ENCODE data around the gene SPOP. TPM values are rescaled to one million over a fixed set of nuclear protein-coding genes. Genes with fewer than 3 reads are reported as not detected.

The SPOP gene
- total and polyA plus RNA-seq, 2 experiments from 2014 or later, result 13.9 to 18.6 TPM

GRCh38 chr17:49670641-49671040 is 7.3 kb downstream of the SPOP start:
- Mint-ChIP-seq H3K9me3 (no peaks in the 10 kb centered on the region), H3K27me3 (ENCODE audit: insufficient read depth, low read depth, poor library complexity) (peaks cover 2% of the 10 kb centered on the region), H3K4me3 (no peak overlapping the region), H3K36me3 (ENCODE audit: low read depth) (peaks cover 25% of the 10 kb centered on the region; the same call in 2 of the 3 replicates), H3K27ac (no peak overlapping the region), H3K4me1 (peaks cover 3% of the 10 kb centered on the region; the same call in 2 of the 3 replicates)
- DNase-seq (ENCODE audit: low spot score) (no peak), ATAC-seq (no peak)
- Histone ChIP-seq H3K4me2 (no peak overlapping the region), H3K4me1 (ENCODE audit: insufficient read depth) (no peaks in the 10 kb centered on the region), H3K27me3 (ENCODE audit: insufficient read depth) (no peaks in the 10 kb centered on the region), H2AFZ (no peak overlapping the region), H4K20me1 (replicated peaks; ENCODE audit: insufficient read depth) (peaks cover 17% of the 10 kb centered on the region), H3K27ac (ENCODE audit: low read depth) (no peak overlapping the region), H3K4me3 (no peak overlapping the region), H3K79me2 (replicated peaks; ENCODE audit: insufficient read depth) (peaks cover 94% of the 10 kb centered on the region), H3F3A (replicated peaks; ENCODE audit: low read depth) (no peaks in the 10 kb centered on the region), H3K9me2 (ENCODE audit: insufficient read depth) (no peaks in the 10 kb centered on the region), H3K36me3 (ENCODE audit: insufficient read depth) (no peaks in the 10 kb centered on the region; the same call in 1 of the 2 replicates)
- TF ChIP-seq, protein P1, sequence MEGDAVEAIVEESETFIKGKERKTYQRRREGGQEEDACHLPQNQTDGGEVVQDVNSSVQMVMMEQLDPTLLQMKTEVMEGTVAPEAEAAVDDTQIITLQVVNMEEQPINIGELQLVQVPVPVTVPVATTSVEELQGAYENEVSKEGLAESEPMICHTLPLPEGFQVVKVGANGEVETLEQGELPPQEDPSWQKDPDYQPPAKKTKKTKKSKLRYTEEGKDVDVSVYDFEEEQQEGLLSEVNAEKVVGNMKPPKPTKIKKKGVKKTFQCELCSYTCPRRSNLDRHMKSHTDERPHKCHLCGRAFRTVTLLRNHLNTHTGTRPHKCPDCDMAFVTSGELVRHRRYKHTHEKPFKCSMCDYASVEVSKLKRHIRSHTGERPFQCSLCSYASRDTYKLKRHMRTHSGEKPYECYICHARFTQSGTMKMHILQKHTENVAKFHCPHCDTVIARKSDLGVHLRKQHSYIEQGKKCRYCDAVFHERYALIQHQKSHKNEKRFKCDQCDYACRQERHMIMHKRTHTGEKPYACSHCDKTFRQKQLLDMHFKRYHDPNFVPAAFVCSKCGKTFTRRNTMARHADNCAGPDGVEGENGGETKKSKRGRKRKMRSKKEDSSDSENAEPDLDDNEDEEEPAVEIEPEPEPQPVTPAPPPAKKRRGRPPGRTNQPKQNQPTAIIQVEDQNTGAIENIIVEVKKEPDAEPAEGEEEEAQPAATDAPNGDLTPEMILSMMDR (conservative IDR thresholded peaks at IDR 0.05; ENCODE audit: low read depth in 2 of 2), result no peak
- TF ChIP-seq, protein P2, sequence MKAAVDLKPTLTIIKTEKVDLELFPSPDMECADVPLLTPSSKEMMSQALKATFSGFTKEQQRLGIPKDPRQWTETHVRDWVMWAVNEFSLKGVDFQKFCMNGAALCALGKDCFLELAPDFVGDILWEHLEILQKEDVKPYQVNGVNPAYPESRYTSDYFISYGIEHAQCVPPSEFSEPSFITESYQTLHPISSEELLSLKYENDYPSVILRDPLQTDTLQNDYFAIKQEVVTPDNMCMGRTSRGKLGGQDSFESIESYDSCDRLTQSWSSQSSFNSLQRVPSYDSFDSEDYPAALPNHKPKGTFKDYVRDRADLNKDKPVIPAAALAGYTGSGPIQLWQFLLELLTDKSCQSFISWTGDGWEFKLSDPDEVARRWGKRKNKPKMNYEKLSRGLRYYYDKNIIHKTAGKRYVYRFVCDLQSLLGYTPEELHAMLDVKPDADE (IDR thresholded peaks at IDR 0.05), result no peak
- no peak for TF ChIP-seq NANOG (IDR thresholded peaks at IDR 0.05; ENCODE audit: borderline replicate concordance)
- no peak for TF ChIP-seq EZH2 (IDR thresholded peaks at IDR 0.05; ENCODE audit: low read depth, unreplicated experiment)
- no peak for TF ChIP-seq EZH2phosphoT487 (IDR thresholded peaks at IDR 0.05; ENCODE audit: unreplicated experiment)
- no peak for TF ChIP-seq CREB1 (CRISPR knock-in tag; IDR thresholded peaks at IDR 0.05; ENCODE audit: low read depth)
- TF ChIP-seq STAT1 (IDR thresholded peaks at IDR 0.05; ENCODE audit: unreplicated experiment), result no peak
- no peak for TF ChIP-seq POLR2AphosphoS5 (IDR thresholded peaks at IDR 0.05; ENCODE audit: low read depth)
- no peak for TF ChIP-seq REST (IDR thresholded peaks at IDR 0.05; ENCODE audit: unreplicated experiment)
- no peak for TF ChIP-seq ZNF114 (CRISPR knock-in tag; IDR thresholded peaks at IDR 0.05)
- no peak for TF ChIP-seq ZNF331 (CRISPR knock-in tag; IDR thresholded peaks at IDR 0.05; ENCODE audit: low read depth)
- TF ChIP-seq JUNB (IDR thresholded peaks at IDR 0.05; ENCODE audit: unreplicated experiment), result no peak
- TF ChIP-seq, protein P3, sequence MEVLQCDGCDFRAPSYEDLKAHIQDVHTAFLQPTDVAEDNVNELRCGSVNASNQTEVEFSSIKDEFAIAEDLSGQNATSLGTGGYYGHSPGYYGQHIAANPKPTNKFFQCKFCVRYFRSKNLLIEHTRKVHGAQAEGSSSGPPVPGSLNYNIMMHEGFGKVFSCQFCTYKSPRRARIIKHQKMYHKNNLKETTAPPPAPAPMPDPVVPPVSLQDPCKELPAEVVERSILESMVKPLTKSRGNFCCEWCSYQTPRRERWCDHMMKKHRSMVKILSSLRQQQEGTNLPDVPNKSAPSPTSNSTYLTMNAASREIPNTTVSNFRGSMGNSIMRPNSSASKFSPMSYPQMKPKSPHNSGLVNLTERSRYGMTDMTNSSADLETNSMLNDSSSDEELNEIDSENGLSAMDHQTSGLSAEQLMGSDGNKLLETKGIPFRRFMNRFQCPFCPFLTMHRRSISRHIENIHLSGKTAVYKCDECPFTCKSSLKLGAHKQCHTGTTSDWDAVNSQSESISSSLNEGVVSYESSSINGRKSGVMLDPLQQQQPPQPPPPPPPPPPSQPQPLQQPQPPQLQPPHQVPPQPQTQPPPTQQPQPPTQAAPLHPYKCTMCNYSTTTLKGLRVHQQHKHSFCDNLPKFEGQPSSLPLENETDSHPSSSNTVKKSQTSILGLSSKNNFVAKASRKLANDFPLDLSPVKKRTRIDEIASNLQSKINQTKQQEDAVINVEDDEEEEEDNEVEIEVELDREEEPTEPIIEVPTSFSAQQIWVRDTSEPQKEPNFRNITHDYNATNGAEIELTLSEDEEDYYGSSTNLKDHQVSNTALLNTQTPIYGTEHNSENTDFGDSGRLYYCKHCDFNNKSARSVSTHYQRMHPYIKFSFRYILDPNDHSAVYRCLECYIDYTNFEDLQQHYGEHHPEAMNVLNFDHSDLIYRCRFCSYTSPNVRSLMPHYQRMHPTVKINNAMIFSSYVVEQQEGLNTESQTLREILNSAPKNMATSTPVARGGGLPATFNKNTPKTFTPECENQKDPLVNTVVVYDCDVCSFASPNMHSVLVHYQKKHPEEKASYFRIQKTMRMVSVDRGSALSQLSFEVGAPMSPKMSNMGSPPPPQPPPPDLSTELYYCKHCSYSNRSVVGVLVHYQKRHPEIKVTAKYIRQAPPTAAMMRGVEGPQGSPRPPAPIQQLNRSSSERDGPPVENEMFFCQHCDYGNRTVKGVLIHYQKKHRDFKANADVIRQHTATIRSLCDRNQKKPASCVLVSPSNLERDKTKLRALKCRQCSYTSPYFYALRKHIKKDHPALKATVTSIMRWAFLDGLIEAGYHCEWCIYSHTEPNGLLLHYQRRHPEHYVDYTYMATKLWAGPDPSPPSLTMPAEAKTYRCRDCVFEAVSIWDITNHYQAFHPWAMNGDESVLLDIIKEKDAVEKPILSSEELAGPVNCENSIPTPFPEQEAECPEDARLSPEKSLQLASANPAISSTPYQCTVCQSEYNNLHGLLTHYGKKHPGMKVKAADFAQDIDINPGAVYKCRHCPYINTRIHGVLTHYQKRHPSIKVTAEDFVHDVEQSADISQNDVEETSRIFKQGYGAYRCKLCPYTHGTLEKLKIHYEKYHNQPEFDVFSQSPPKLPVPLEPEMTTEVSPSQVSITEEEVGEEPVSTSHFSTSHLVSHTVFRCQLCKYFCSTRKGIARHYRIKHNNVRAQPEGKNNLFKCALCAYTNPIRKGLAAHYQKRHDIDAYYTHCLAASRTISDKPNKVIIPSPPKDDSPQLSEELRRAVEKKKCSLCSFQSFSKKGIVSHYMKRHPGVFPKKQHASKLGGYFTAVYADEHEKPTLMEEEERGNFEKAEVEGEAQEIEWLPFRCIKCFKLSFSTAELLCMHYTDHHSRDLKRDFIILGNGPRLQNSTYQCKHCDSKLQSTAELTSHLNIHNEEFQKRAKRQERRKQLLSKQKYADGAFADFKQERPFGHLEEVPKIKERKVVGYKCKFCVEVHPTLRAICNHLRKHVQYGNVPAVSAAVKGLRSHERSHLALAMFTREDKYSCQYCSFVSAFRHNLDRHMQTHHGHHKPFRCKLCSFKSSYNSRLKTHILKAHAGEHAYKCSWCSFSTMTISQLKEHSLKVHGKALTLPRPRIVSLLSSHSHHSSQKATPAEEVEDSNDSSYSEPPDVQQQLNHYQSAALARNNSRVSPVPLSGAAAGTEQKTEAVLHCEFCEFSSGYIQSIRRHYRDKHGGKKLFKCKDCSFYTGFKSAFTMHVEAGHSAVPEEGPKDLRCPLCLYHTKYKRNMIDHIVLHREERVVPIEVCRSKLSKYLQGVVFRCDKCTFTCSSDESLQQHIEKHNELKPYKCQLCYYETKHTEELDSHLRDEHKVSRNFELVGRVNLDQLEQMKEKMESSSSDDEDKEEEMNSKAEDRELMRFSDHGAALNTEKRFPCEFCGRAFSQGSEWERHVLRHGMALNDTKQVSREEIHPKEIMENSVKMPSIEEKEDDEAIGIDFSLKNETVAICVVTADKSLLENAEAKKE (CRISPR knock-in tag; IDR thresholded peaks at IDR 0.05), result no peak

Measured in GM23338 (cell line).